Activated T-helper 1 cell treated with anti-CD3 and anti-CD28 coated beads, Interleukin-12 subunit alpha, Interleukin-12 subunit beta, Interleukin-2, Interleukin-4 antibody, amounts not matched to agents 30 ng/mL and 10 ng/mL and 1 ng/mL, durations not matched to agents 14 hours and 24 hours and 36 hours (primary cell): ENCODE data around the gene SCMH1. TPM values are rescaled to one million over a fixed set of nuclear protein-coding genes. Genes with fewer than 3 reads are reported as not detected.

Experiments
- total RNA-seq: library from RNA; stranded (reverse); gene quantifications from 2 replicates; pipeline ENCODE4 v1.2.3, GENCODE V29; 2022

The SCMH1 gene
- total RNA-seq, 1 donor from 2014 or later: 18.5 TPM

Other genes with a start within 250 kb of the SCMH1 start
- gene SLFNL1, start 220.6 kb downstream of the SCMH1 start, total RNA-seq: 0.18 TPM in 1 of 2 replicates, not detected in the other
- gene FOXO6, start 119.1 kb upstream of the SCMH1 start, total RNA-seq: not detected in 2 replicates
- not detected in 2 replicates for gene EDN2, start 242.4 kb upstream of the SCMH1 start, total RNA-seq